HEK293 (cell line): ENCODE results near the gene CLDN10.

Experiments used
- CTCF ChIA-PET: fragments of 350-600 bp; formaldehyde crosslinking; extraction: SDS; loops from one replicate; lab custom pipeline; 2021; ENCODE audit warnings: antibody characterized with exemption; lab: Yijun Ruan, JAX
- POLR2A ChIA-PET: fragments of 300-600 bp; formaldehyde crosslinking; extraction: SDS; loops from one replicate; lab custom pipeline; 2020; ENCODE audit warnings: antibody characterized with exemption, inconsistent platforms; lab: Yijun Ruan, JAX
- H3K27ac ChIP-seq: fragments of 200-500 bp; sonication (Bioruptor generic); 2 replicates; pipeline ENCODE4 v1.5.1; 2014; ENCODE audit warnings: low read depth, low read length, control low read depth, inconsistent platforms; ENCODE audit errors: extremely low read depth
- H3K36me3 ChIP-seq, 2 experiments: fragments of 200-500 bp in 1 of 2; sonication (Bioruptor generic) in 1 of 2; 1 replicate in 1 of 2; 2 replicates in 1 of 2; pipeline ENCODE4 v1.5.1; 2014 to 2017; ENCODE audit warnings: inconsistent platforms in 2 of 2, low read length in 2 of 2; ENCODE audit not compliant: control insufficient read depth in 2 of 2, insufficient read depth in 1 of 2
- H3K4me1 ChIP-seq: fragments of 200-500 bp; sonication (Bioruptor generic); 2 replicates; pipeline ENCODE4 v1.5.1; 2014; ENCODE audit warnings: mild to moderate bottlenecking, low read length, inconsistent platforms; ENCODE audit not compliant: control insufficient read depth, insufficient read depth
- H3K4me3 ChIP-seq: 2 replicates; pipeline ENCODE4 v1.5.1; 2011; ENCODE audit warnings: low read depth, mild to moderate bottlenecking, control low read depth, low read length, moderate library complexity
- H3K9me3 ChIP-seq: fragments of 200-500 bp; sonication (Bioruptor generic); 2 replicates; pipeline ENCODE4 v1.5.1; 2014; ENCODE audit warnings: low read depth, low read length, inconsistent platforms; ENCODE audit not compliant: control insufficient read depth, insufficient read depth
- PRDM1 ChIP-seq: fragments of 450-650 bp; formaldehyde crosslinking; IDR thresholded peaks from 2 replicates; pipeline ENCODE4; 2016; ENCODE audit warnings: missing biosample characterization, missing genetic modification characterization
- PRDM2 ChIP-seq: fragments of 450-650 bp; formaldehyde crosslinking; IDR thresholded peaks from 2 replicates; pipeline ENCODE4 v1.5.1; 2016; ENCODE audit warnings: missing biosample characterization, missing genetic modification characterization, borderline replicate concordance
- RBAK ChIP-seq: fragments of 450-650 bp; formaldehyde crosslinking; IDR thresholded peaks from 2 replicates; pipeline ENCODE4 v1.5.1; 2016; ENCODE audit warnings: missing biosample characterization, missing genetic modification characterization
- ZBTB17 ChIP-seq: fragments of 450-650 bp; formaldehyde crosslinking; IDR thresholded peaks from 2 replicates; pipeline ENCODE4 v1.5.1; 2016; ENCODE audit warnings: missing biosample characterization, missing genetic modification characterization
- ZBTB21 ChIP-seq: fragments of 450-650 bp; formaldehyde crosslinking; IDR thresholded peaks from 2 replicates; pipeline ENCODE4 v1.5.1; 2017; ENCODE audit warnings: missing biosample characterization, missing genetic modification characterization
- ZBTB49 ChIP-seq: fragments of 450-650 bp; formaldehyde crosslinking; IDR thresholded peaks from 2 replicates; pipeline ENCODE4 v1.5.1; 2016; ENCODE audit warnings: missing biosample characterization, missing genetic modification characterization, low read depth
- ZBTB8A ChIP-seq: fragments of 450-650 bp; formaldehyde crosslinking; IDR thresholded peaks from 2 replicates; pipeline ENCODE4 v1.5.1; 2016; ENCODE audit warnings: missing biosample characterization, missing genetic modification characterization
- ZFP41 ChIP-seq: fragments of 450-650 bp; formaldehyde crosslinking; IDR thresholded peaks from 2 replicates; pipeline ENCODE4 v1.5.1; 2016; ENCODE audit warnings: missing biosample characterization, missing genetic modification characterization, borderline replicate concordance
- ZNF10 ChIP-seq: fragments of 450-650 bp; formaldehyde crosslinking; IDR thresholded peaks from 2 replicates; pipeline ENCODE4 v1.5.1; 2017; ENCODE audit warnings: missing biosample characterization, missing genetic modification characterization
- ZNF155 ChIP-seq: fragments of 450-650 bp; formaldehyde crosslinking; IDR thresholded peaks from 2 replicates; pipeline ENCODE4 v1.5.1; 2016; ENCODE audit warnings: missing biosample characterization, missing genetic modification characterization
- ZNF214 ChIP-seq: fragments of 450-650 bp; formaldehyde crosslinking; IDR thresholded peaks from 2 replicates; pipeline ENCODE4 v1.5.1; 2017; ENCODE audit warnings: missing biosample characterization, mild to moderate bottlenecking, missing genetic modification characterization, borderline replicate concordance
- ZNF311 ChIP-seq: fragments of 450-650 bp; formaldehyde crosslinking; IDR thresholded peaks from 2 replicates; pipeline ENCODE4 v1.5.1; 2017; ENCODE audit warnings: missing biosample characterization, missing genetic modification characterization, borderline replicate concordance
- ZNF335 ChIP-seq: fragments of 450-650 bp; formaldehyde crosslinking; conservative IDR thresholded peaks from 2 replicates; pipeline ENCODE4 v1.5.1; 2016; ENCODE audit warnings: missing biosample characterization, missing genetic modification characterization
- ZNF404 ChIP-seq: fragments of 450-650 bp; formaldehyde crosslinking; IDR thresholded peaks from 2 replicates; pipeline ENCODE4 v1.5.1; 2017; ENCODE audit warnings: missing biosample characterization, missing genetic modification characterization
- ZNF426 ChIP-seq: fragments of 450-650 bp; formaldehyde crosslinking; IDR thresholded peaks from 2 replicates; pipeline ENCODE4 v1.5.1; 2017; ENCODE audit warnings: missing biosample characterization, missing genetic modification characterization, mild to moderate bottlenecking, inconsistent platforms, moderate library complexity
- ZNF624 ChIP-seq: fragments of 450-650 bp; formaldehyde crosslinking; IDR thresholded peaks from 2 replicates; pipeline ENCODE4 v1.5.1; 2017; ENCODE audit warnings: missing biosample characterization, missing genetic modification characterization
- ZNF658 ChIP-seq: fragments of 450-650 bp; formaldehyde crosslinking; IDR thresholded peaks from 2 replicates; pipeline ENCODE4; 2016; ENCODE audit warnings: missing biosample characterization, missing genetic modification characterization
- ZNF670 ChIP-seq: fragments of 450-650 bp; formaldehyde crosslinking; IDR thresholded peaks from 2 replicates; pipeline ENCODE4 v1.5.1; 2016; ENCODE audit warnings: missing biosample characterization, missing genetic modification characterization, low read depth
- ZNF837 ChIP-seq: fragments of 450-650 bp; formaldehyde crosslinking; IDR thresholded peaks from 2 replicates; pipeline ENCODE4 v1.5.1; 2016; ENCODE audit warnings: missing biosample characterization, missing genetic modification characterization
- TF ChIP-seq, protein P1 (sequence below): fragments of 450-650 bp; formaldehyde crosslinking; IDR thresholded peaks from 2 replicates; pipeline ENCODE4 v1.5.1; 2016; ENCODE audit warnings: missing biosample characterization, missing genetic modification characterization

The CLDN10 gene

DNA sequence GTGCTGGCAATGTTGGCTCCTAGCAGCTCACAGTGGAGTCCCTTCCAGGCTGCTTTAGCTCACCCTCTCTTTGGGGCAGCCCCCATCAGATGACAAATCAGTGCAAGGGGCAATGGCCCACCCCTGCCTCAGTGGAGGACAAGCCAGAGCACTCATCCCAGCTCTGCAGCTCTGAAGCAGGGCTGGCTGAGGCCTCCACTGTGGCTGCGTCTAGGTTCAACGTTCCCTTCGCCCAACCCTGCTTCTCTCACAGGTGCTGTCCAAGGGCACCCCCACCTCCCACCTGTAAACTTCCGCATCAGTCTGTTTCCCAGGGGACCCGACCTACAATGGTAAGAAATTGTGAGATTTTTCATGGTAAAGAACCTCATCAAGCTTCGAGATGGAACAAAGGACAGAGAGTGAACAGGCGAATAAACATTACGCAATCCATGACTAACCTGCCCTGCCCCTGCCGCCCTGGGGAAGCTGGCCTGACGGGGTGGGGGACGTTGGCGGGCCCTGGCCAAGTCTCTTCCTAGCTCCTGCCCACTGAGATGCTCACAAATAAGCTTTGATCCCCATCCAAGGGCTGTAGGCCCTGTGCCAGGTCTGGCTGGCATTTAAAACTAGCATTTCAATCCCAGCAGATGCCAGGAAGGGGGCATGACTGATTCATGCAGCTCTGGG, 51.5 kb downstream of the CLDN10 start:
- ChIA-PET POLR2A (no interaction called here), CTCF (no interaction called here)
- Histone ChIP-seq H3K27ac (no peak overlapping the region), H3K36me3 (peaks cover 6 to 87% of the 10 kb centered on the region in 2 experiments), H3K9me3 (no peaks in the 10 kb centered on the region), H3K4me3 (no peak overlapping the region), H3K4me1 (peaks cover 2% of the 10 kb centered on the region; the same call in 1 of the 2 replicates)
- TF ChIP-seq PRDM1 (tag by site-specific recombination) (no peak), ZBTB17 (no peak), ZBTB21 (tag by site-specific recombination) (no peak)

- CTCF ChIA-PET: no interaction called here
- Histone ChIP-seq H3K9me3 (no peaks in the 10 kb centered on the region), H3K36me3 (peaks cover 3 to 88% of the 10 kb centered on the region in 2 experiments; a peak in 2 of 3 replicates), H3K4me1 (peaks cover 2% of the 10 kb centered on the region; the same call in 1 of the 2 replicates), H3K4me3 (no peak overlapping the region), H3K27ac (no peak overlapping the region)
- TF ChIP-seq PRDM2 (tag by site-specific recombination) (no peak), ZNF658 (no peak), ZNF426 (tag by site-specific recombination) (no peak), ZNF837 (no peak), ZNF311 (tag by site-specific recombination) (no peak), ZBTB49 (tag by site-specific recombination) (no peak), ZNF10 (tag by site-specific recombination) (no peak), ZNF404 (tag by site-specific recombination) (no peak), ZNF670 (tag by site-specific recombination) (no peak), RBAK (tag by site-specific recombination) (no peak), ZNF335 (no peak), ZFP41 (tag by site-specific recombination) (no peak), ZNF155 (tag by site-specific recombination) (no peak), ZBTB8A (tag by site-specific recombination) (no peak), ZNF624 (no peak), ZNF214 (tag by site-specific recombination) (no peak)
- TF ChIP-seq, protein P1, sequence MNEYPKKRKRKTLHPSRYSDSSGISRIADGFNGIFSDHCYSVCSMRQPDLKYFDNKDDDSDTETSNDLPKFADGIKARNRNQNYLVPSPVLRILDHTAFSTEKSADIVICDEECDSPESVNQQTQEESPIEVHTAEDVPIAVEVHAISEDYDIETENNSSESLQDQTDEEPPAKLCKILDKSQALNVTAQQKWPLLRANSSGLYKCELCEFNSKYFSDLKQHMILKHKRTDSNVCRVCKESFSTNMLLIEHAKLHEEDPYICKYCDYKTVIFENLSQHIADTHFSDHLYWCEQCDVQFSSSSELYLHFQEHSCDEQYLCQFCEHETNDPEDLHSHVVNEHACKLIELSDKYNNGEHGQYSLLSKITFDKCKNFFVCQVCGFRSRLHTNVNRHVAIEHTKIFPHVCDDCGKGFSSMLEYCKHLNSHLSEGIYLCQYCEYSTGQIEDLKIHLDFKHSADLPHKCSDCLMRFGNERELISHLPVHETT: no peak
- POLR2A ChIA-PET: no interaction called here
Measured at GRCh38 chr13:95604556-95604915, 52.0 kb downstream of the CLDN10 start.
